Endothelial cell of umbilical vein (primary cell): Measurements from ENCODE around the gene TRMT1. TPM values are rescaled to one million over a fixed set of nuclear protein-coding genes. Genes with fewer than 3 reads are reported as not detected.

ENCODE experiments used
- BruUV-seq: library from RNA; stranded (reverse); fragments of 400-500 nt; replicated peaks from 2 replicates; lab custom pipeline; 2021; lab: Mats Ljungman, UMichigan
- CTCF ChIA-PET: fragments of 300-600, 350-600 bp; sonication (Branson Sonifier 250); formaldehyde crosslinking; loops from one replicate; lab custom pipeline; 2021; ENCODE audit warnings: antibody characterized with exemption, inconsistent platforms; lab: Charles Lee
- POLR2A ChIA-PET: fragments of 300-600, 350-600 bp; sonication (Branson Sonifier 250); formaldehyde crosslinking; loops from one replicate; lab custom pipeline; 2021; ENCODE audit warnings: antibody characterized with exemption, inconsistent platforms; lab: Charles Lee
- DNase-seq: peaks from one replicate; pipeline ENCODE4 v3.0.0-alpha.2; 2011; ENCODE audit warnings: low read depth, low spot score
- FAIRE-seq: peaks from 2 replicates; lab custom pipeline; 2011; peaks lifted over from hg19 to GRCh38; lab: Jason Lieb, UNC
- H2AFZ ChIP-seq: 2 replicates; pipeline ENCODE4 v1.6.0; 2012; ENCODE audit warnings: low read depth, low read length, control low read depth, inconsistent platforms
- H3K27ac ChIP-seq: 2 replicates; pipeline ENCODE4 v1.5.1; 2011; ENCODE audit warnings: low read depth, mild to moderate bottlenecking, control low read depth, low read length, moderate library complexity; ENCODE audit not compliant: insufficient read depth
- H3K27me3 ChIP-seq, 2 experiments: 2 replicates each; pipeline versions ENCODE4 v1.6.0 to v1.6.1; 2011; ENCODE audit warnings: low read length in 2 of 2, mixed read lengths in 1 of 2; ENCODE audit not compliant: control insufficient read depth in 2 of 2, insufficient read depth in 2 of 2
- H3K36me3 ChIP-seq, 2 experiments: 2 replicates in 1 of 2; 3 replicates in 1 of 2; pipeline ENCODE4 v1.5.1; 2011; ENCODE audit warnings: low read length in 2 of 2, mild to moderate bottlenecking in 1 of 2, moderate library complexity in 1 of 2; ENCODE audit not compliant: control insufficient read depth in 2 of 2, insufficient read depth in 2 of 2; ENCODE audit errors: extremely low read depth in 1 of 2
- H3K4me1 ChIP-seq: 3 replicates; pipeline ENCODE4 v1.5.1; 2011; ENCODE audit warnings: mild to moderate bottlenecking, low read length; ENCODE audit not compliant: control insufficient read depth, insufficient read depth; ENCODE audit errors: extremely low read depth
- H3K4me2 ChIP-seq: 2 replicates; pipeline ENCODE4 v1.6.1; 2011; ENCODE audit warnings: low read length, control low read depth, mixed read lengths; ENCODE audit not compliant: insufficient read depth
- H3K4me3 ChIP-seq, 3 experiments: fragments of 200-600 bp in 1 of 3; sonication (generic), shearing (Covaris generic) in 1 of 3; replicated peaks in 1 of 3; 2 replicates each; pipeline ENCODE4 v1.5.1; 2011 to 2016; ENCODE audit warnings: control low read depth in 3 of 3, low read length in 3 of 3, mild to moderate bottlenecking in 2 of 3, inconsistent platforms in 1 of 3, low read depth in 1 of 3, moderate library complexity in 1 of 3; ENCODE audit not compliant: insufficient read depth in 1 of 3
- H3K79me2 ChIP-seq: 2 replicates; pipeline ENCODE4 v1.6.0; 2012; ENCODE audit warnings: low read length, inconsistent platforms; ENCODE audit not compliant: control insufficient read depth, insufficient read depth
- H3K9ac ChIP-seq: replicated peaks from 2 replicates; pipeline ENCODE3; 2011; ENCODE audit warnings: low read length, control low read depth; ENCODE audit not compliant: insufficient read depth; ENCODE audit errors: extremely low read depth
- H3K9me1 ChIP-seq: replicated peaks from 3 replicates; pipeline ENCODE4 v1.6.0; 2011; ENCODE audit warnings: mild to moderate bottlenecking, low read length; ENCODE audit not compliant: control insufficient read depth, insufficient read depth; ENCODE audit errors: extremely low read depth
- H3K9me3 ChIP-seq: replicated peaks from 2 replicates; pipeline ENCODE4 v1.5.1; 2012; ENCODE audit warnings: low read length, inconsistent platforms; ENCODE audit not compliant: control insufficient read depth, insufficient read depth
- H4K20me1 ChIP-seq: replicated peaks from 2 replicates; pipeline ENCODE3; 2011; ENCODE audit warnings: mild to moderate bottlenecking, low read length; ENCODE audit not compliant: control insufficient read depth, insufficient read depth; ENCODE audit errors: extremely low read depth
- CTCF ChIP-seq, 2 donors: IDR thresholded peaks; 1 replicate in 1 of 2; 2 replicates in 1 of 2; pipeline ENCODE4 v1.5.1; 2011; ENCODE audit warnings: low read length in 2 of 2, mild to moderate bottlenecking in 2 of 2, moderate library complexity in 2 of 2, control low read depth in 1 of 2, inconsistent platforms in 1 of 2, low read depth in 1 of 2; ENCODE audit not compliant: insufficient read depth in 1 of 2; ENCODE audit errors: extremely low read depth in 1 of 2
- EZH2 ChIP-seq: IDR thresholded peaks from 2 replicates; pipeline ENCODE4 v1.6.1; 2012; ENCODE audit warnings: borderline replicate concordance, low read depth, mild to moderate bottlenecking, moderate library complexity, low read length, inconsistent platforms; ENCODE audit not compliant: severe bottlenecking
- FOS ChIP-seq: IDR thresholded peaks from 2 replicates; pipeline ENCODE4 v1.6.1; 2011; ENCODE audit warnings: mild to moderate bottlenecking, low read length, moderate library complexity, borderline replicate concordance; ENCODE audit not compliant: insufficient read depth
- GATA2 ChIP-seq: IDR thresholded peaks from 2 replicates; pipeline ENCODE4 v1.7.0; 2011; ENCODE audit warnings: low read depth, mild to moderate bottlenecking, moderate library complexity, mixed read lengths, low read length; ENCODE audit not compliant: insufficient read length, insufficient read depth
- MAX ChIP-seq: IDR thresholded peaks from 2 replicates; pipeline ENCODE4 v1.6.1; 2011; ENCODE audit not compliant: insufficient read depth, insufficient read length
- MYC ChIP-seq: IDR thresholded peaks from one replicate; pipeline ENCODE4 v1.6.1; 2011; ENCODE audit warnings: mild to moderate bottlenecking, low read depth, low read length
- POLR2AphosphoS5 ChIP-seq: IDR thresholded peaks from 2 replicates; pipeline ENCODE4 v1.6.1; 2012; ENCODE audit warnings: low read depth, mild to moderate bottlenecking, control low read depth, low read length, moderate library complexity; ENCODE audit not compliant: insufficient read depth
- dilution Hi-C: fragments of 300-500 bp; cut with MboI; formaldehyde crosslinking; loops from one replicate; pipeline ENCODE4 v1.15.0; 2019; ENCODE audit warnings: low sequenced_read_pairs; ENCODE audit not compliant: extremely low pct_ligation_motif_present
- intact Hi-C: fragments of 100-400 bp; cut with micrococcal nuclease; formaldehyde crosslinking; loops from one replicate; pipeline ENCODE4 v1.10.0; 2022
- polyA plus RNA-seq, 4 experiments: library from polyadenylated mRNA; depleted of rRNA in 3 of 4; stranded (reverse) in 3 of 4; unstranded in 1 of 4; fragments of >200 nt; gene quantifications; 2 replicates each; pipeline versions ENCODE4 v1.2.1 to v1.2.3, GENCODE V29; 2011 to 2012; ENCODE audit warnings: missing spikeins in 1 of 4
- total RNA-seq: library from RNA; stranded (reverse); gene quantifications from 2 replicates; pipeline ENCODE4 v1.2.3, GENCODE V29; 2021

TRMT1 gene
- total and polyA plus RNA-seq, 2 donors (not counting 3 experiments of a cell fraction or from before 2014, with no cell fraction given), result 46.3 to 53.0 TPM

GRCh38 chr19:13093407-13094105 lies 23.0 kb downstream of the TRMT1 start:
- Histone ChIP-seq H2AFZ (no peak overlapping the region), H4K20me1 (no peaks in the 10 kb centered on the region), H3K27me3 (no peaks in the 10 kb centered on the region), H3K36me3 (no peaks in the 10 kb centered on the region), H3K27ac (no peak overlapping the region), H3K9ac (no peak overlapping the region), H3K9me3 (no peaks in the 10 kb centered on the region), H3K79me2 (no peaks in the 10 kb centered on the region), H3K4me3 (no peak overlapping the region), H3K9me1 (no peaks in the 10 kb centered on the region), H3K4me1 (peaks cover 32% of the 10 kb centered on the region), H3K4me2 (no peak overlapping the region)
- peak; percentile 98 for FAIRE-seq
- intact Hi-C loops (loop anchor here (1.0 to 5.0 kb wide), 6 partner anchors 32 to 128 kb away; no protein-coding TSS in a partner anchor), dilution Hi-C loops (no loop called here)
- no TSS peak for BruUV-seq
- ChIA-PET POLR2A (interaction anchor here (0.7 to 2.1 kb wide), 6 partner anchors 11 to 128 kb away, joined by 3 to 6 read pairs (median 4); no protein-coding TSS in a partner anchor), CTCF (interaction anchor here (0.6 to 8.5 kb wide), 37 partner anchors 8 to 336 kb away, joined by 3 to 543 read pairs (median 5); partner anchors contain the start of genes DAND5, NACC1 and NFIX)
- DNase-seq, result peak; percentile 86
- no peak for TF ChIP-seq GATA2
- TF ChIP-seq POLR2AphosphoS5, result peak; percentile 36
- no peak for TF ChIP-seq MYC
- peak; percentile 87 to 90 for TF ChIP-seq CTCF (IDR thresholded peaks at IDR 0.05; ENCODE audit: extremely low read depth in 1 of 2, insufficient read depth in 1 of 2, low read depth in 1 of 2, low read length in 2 of 2)
- no peak for TF ChIP-seq MAX
- no peak for TF ChIP-seq EZH2
- TF ChIP-seq FOS, result no peak
